SHP77 treated with DMSO at 0.1 percent for 48 hours (cell line): Measurements from ENCODE around the gene CTNNBIP1.

Experiments
- DNase-seq: peaks from one replicate; lab custom pipeline; 2025; lab: John Stamatoyannopoulos, UW

Gene CTNNBIP1

DNA sequence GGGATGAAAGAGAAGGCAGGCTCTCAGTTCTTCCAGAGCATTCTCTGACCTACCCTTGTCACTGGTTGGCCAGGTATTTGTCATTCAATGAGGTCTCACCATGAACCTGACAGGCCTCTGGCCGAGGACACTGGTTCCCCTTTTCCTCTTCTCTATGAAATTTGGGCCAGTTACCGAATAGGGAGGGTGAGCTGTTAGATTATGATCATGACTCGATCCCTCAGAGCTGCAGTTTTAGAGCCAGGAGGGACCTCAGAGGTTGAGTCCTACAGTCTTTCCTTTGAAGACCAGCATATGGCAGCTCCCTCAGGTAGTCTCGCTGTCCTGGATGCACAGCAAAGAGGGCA is 56.8 kb downstream of the CTNNBIP1 start:
- DNase-seq, result no peak

DNA sequence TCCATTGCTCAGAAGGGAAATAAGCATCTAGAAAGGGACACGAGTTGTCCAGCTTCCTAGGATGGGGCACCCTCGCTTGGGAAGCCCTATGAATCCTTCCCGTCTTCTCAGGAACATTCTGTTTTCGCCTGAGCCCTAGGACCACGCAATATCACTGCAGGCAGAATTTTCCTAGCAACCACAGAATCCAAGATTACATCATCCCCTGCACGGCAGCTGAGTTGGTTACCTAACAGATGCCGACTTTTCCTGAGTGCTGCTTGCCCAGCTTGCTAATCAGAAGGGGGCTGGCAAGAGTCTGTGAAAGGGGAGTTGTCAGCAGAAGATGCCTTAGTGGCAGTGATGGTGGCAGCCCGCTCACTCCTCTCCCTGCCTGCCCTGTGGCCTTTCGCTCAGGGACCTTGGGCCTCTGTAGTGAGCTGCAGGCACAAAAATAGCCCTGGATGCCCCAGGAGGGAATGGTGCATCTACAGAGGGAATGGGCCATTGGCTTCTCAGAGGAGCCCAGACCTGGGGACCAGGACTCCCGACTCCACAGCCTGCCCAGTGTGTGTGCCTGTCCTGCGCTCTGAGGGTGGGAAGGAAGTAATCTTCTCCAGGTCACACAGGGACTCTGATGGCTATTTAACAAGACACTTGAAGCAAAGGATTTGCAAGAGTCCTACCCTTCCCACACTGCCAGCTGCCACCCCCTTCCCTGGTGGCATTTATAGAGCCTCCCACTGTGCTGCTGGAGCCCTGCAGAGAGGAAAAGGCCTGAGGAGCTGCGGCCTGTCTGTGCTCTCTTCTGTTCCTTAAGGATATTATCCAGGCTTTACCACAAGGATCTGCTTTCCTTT is 57.4 kb downstream of the CTNNBIP1 start:
- no peak for DNase-seq

DNA sequence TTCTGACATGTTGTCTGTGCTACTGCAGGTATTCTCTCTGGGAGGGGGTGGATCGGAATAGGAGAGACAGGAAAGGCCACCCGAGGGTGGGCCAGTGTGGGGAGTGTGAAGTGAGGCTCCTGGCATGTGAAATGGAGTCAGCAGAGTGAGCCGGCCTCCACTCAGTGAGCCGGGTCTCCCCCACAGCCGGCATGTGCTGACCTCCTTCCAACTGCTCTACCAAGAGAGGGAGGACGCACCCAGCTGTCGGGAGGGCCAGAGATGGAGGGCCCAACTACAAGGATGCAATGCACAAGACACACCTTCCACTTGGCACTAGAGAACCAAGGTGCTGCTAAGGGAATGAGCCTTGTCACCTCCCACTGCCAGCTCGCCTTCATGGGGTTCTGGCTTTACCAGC is 58.1 kb downstream of the CTNNBIP1 start:
- no peak for DNase-seq

DNA sequence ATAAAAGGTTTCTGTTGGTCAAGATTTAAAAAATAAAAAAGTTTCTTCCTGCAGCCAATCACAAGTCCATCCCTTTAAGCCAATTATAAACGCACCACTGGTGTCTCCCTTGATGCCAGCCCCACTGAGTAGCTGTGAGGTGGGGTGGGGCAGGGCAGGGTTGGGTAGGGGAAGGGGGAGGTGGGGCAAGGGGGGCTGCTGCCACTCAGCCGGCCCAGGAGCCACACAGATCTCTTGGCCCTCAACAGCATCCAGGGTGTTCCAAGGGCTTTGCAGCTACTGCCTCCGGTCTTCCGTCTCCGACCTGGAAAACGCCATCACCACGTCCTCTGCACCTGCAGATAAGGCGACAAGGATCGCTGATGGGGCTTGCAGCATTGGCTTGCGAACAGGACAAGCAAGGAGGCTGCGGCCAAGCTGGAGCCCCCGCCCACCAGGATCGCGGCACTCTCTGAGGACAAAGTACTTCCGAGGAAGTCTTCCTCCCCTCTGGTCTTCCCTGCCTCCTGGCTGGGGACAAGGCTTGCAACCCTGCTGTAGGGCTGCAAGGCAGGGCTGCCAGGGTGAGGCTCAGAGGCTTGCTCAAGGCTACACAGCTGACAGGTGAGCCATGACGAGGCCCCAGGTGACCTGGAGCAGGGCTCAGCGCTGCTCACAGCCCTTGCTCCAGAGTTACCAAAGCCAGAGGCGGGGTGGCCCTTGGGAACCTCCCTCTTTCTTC is 59.5 kb downstream of the CTNNBIP1 start:
- no peak for DNase-seq

GRCh38 chr1:9849691-9850441 is 60.2 kb downstream of the CTNNBIP1 start:
- peak; percentile 16 for DNase-seq

GRCh38 chr1:9848022-9848421 is 62.0 kb downstream of the CTNNBIP1 start:
- DNase-seq, result no peak

- DNase-seq, result no peak
Measured at GRCh38 chr1:9847269-9847668, 62.8 kb downstream of the CTNNBIP1 start.

DNA sequence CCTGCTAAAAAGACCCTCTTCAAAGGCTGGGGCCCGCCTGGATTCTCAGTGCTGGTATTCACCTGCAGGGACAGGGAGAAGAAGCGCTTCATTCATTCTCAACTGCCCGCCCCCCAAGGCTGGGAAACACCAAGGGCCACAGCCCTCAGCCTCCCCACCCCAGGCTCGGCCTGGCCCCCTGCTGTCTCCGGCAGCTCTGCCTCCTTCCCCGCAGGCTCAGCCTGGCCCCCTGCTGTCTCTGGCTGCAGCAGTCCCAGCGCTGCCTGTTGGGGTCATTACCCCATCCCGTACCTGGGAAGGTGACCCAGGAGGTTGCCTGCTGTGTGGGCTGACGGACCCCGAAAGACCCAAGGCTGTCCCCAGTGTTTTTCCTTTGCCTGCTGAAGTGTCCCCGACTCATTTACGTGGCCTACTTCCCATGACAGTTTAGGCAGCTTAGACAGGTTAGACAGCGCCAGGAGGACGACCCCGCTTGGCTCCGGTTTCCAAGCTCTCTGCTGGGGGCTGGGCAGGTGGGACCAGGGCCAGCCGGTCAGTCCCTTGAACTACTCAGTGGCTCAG is 63.4 kb downstream of the CTNNBIP1 start:
- no peak for DNase-seq

- DNase-seq, result no peak
Measured at GRCh38 chr1:9845914-9846313, 64.2 kb downstream of the CTNNBIP1 start.

- DNase-seq, result no peak
Measured at GRCh38 chr1:9844756-9845155, 65.3 kb downstream of the CTNNBIP1 start.

GRCh38 chr1:9844106-9844505 is 66.0 kb downstream of the CTNNBIP1 start:
- DNase-seq, result no peak

- DNase-seq, result peak; percentile 9
Measured at GRCh38 chr1:9843576-9843945, 66.5 kb downstream of the CTNNBIP1 start.

- no peak for DNase-seq
Measured at GRCh38 chr1:9842781-9843575, 67.1 kb downstream of the CTNNBIP1 start.

- DNase-seq, result no peak
Measured at GRCh38 chr1:9842073-9842711, 67.9 kb downstream of the CTNNBIP1 start.

DNA sequence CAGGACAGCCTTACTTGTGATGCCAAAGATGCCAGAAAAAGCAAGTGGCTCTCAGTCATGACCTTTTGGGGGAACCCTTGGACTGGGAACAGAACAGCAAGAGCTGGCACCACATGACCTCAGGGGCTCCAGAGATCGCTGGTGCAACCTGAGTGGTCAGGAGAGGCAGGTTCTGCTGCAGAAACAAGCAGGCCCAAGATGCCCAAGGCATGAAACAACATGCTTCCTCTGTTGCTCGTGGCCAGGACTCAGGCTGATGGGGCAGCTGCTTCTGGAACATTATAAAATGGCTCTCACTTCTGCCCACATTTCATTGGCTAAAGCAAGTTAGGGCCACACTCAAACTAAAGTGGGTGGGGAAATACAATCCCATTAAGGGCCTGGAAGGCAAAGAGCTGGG is 68.6 kb downstream of the CTNNBIP1 start:
- no peak for DNase-seq

GRCh38 chr1:9840176-9840575 is 69.9 kb downstream of the CTNNBIP1 start:
- DNase-seq, result no peak

DNA sequence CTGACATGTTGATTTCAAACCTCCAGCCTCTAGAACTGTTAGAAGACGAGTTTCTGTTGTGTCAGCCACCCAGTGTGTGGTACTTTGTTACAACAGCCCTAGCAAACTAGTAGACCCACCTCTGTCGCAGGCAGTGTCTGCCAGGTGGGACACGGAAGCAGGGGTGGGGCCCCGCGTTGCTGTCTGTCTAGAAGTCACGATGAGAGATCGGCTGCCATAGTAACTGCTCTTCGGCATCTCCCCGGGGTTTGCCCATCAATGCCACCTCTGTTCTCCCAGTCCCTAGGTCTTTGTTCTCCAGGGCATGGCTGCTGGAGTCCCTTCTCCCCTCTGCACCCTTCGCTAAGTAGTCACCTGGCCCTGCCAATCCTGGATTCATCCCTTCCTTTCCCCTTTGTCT is 71.1 kb downstream of the CTNNBIP1 start:
- DNase-seq, result no peak

DNA sequence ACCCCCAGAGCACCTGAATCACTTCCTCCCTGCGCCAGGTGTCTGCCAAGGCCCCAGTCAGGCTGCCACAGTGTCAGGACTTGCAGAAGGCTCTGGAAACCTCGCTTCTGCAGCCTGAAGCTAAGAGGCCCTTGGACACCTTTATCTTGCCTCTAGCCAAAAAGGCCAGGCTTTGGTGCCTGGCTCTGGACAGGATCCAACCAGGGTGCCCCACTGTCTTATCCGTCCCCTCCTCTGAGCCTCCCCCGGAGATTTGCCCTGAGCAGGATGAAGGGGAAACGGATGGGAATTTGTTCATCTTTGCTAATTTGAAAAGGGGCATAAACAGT is 73.5 kb downstream of the CTNNBIP1 start:
- no peak for DNase-seq

DNA sequence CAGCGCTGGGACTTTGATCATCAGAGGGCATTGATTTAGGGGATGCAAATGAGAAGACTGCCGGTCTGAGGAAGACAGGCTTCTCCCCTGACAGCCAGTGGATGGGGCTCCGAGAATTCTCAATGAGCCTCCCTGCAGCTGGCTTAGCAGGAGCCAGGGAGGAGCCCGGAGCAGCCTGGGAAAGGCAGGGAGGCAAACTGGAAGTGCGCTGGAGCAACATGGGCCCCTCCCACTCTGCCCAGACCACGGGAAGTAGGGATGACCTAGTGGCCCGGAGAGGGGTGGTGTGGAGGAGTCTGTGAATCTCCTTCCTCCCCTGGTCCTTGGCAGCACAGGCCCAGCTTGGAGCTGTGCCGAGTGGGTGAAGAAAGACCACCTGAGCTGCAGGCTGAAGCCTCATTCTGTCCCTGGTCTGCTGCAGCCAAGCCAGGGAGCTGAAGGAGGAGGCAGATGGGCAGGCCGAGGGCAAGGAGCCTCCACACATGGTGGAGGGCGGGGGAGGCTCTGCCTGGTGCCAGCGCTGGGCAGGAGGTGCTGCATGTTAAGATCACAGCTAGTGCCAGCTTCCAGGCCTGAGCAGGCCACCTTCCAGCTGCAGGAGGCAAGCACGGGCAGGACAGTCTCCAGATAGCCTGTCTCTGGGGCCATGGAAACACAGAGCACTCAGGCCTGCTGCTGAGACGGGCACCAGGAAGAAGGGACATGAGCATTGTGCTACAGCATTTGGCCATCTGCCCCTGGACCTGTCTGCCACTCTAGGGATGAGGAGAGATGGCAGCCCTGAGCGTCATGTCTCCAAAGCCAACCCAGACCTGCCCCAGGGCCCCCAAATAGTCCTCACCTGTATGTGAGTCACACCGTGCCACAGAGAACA is 74.1 kb downstream of the CTNNBIP1 start:
- DNase-seq, result peak; percentile 54

DNA sequence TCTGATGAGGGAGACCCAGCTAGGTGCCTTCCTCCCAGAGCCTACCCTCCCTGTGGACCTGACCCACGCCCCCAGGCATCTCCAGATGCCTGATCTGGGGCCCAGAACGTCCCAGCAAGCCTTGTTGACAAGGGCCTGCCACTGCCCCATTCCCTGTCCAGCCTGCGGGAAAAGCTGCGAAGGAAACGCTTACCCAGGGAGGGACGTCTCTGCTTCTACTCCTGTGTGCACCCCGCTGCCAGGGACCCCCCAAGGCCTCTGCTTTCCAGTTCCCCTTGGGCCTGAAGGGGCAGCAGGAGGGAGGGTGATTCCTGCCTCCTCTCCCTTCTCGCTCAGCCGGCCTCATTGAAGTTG is 74.7 kb downstream of the CTNNBIP1 start:
- no peak for DNase-seq

DNA sequence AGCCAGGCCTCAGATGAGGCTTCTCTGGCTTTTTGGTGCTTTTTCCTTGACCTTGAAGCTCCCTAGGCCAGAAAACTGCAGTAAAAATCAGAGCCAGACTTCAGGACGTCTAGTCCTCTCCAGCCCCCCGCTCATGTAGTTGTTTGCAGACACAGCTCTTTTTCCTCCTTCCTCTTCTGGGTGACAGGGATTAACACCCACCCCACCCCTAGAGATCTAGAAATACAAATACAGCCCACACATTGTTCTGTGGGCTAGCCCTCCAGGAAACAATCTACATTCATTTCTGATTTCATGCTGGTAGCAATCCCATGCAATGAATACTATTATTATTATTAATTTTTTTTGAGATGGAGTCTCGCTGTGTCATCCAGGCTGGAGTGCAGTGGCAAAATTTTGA is 76.4 kb downstream of the CTNNBIP1 start:
- DNase-seq, result no peak
